Breast epithelium (tissue), 4 donors: Measurements from ENCODE around the gene MAMSTR. TPM values are rescaled to one million over a fixed set of nuclear protein-coding genes. Genes with fewer than 3 reads are reported as not detected.
"Not testable (repeated sequence)": the region's sequence is repeated elsewhere in the genome, so short reads cannot be mapped to it uniquely, and the experiment has no call there.

ENCODE experiments used
- DNase-seq, 2 donors: peaks; one replicate each; pipeline ENCODE4 v3.0.0-alpha.2; 2019; ENCODE audit warnings: low spot score in 2 of 2
- H3K27ac ChIP-seq, 2 donors: fragments of 200-600 bp; sonication (generic) in 1 of 2; one replicate each; pipeline ENCODE4 v1.5.1; 2016 to 2019; ENCODE audit warnings: mild to moderate bottlenecking in 1 of 2
- H3K27me3 ChIP-seq, 2 donors: fragments of 200-600 bp; sonication (generic) in 1 of 2; one replicate each; pipeline versions ENCODE4 v1.5.1 to v1.6.0; 2017 to 2019; ENCODE audit warnings: control low read depth in 1 of 2, mild to moderate bottlenecking in 1 of 2
- H3K36me3 ChIP-seq: fragments of 200-600 bp; one replicate; pipeline ENCODE4 v1.5.1; 2019
- H3K4me1 ChIP-seq, 2 donors: fragments of 200-600 bp; sonication (generic); one replicate each; pipeline ENCODE4 v1.5.1; 2016 to 2019; ENCODE audit warnings: control low read depth in 1 of 2
- H3K4me3 ChIP-seq, 3 donors: fragments of 200-600 bp; sonication (generic); 1 replicate in 2 of 3; 2 replicates in 1 of 3; pipeline ENCODE4 v1.5.1; 2016 to 2019; ENCODE audit warnings: mild to moderate bottlenecking in 3 of 3, moderate library complexity in 2 of 3
- H3K9me3 ChIP-seq, 2 donors: fragments of 200-600 bp; sonication (generic) in 1 of 2; one replicate each; pipeline ENCODE4 v1.5.1; 2016 to 2019; ENCODE audit warnings: control low read depth in 1 of 2
- POLR2A ChIP-seq: fragments of 450-650 bp; IDR thresholded peaks from one replicate; pipeline ENCODE4 v1.6.1; 2016; ENCODE audit warnings: antibody characterized with exemption, mild to moderate bottlenecking, moderate library complexity
- POLR2AphosphoS5 ChIP-seq, 3 donors: sonication (generic); formaldehyde crosslinking; IDR thresholded peaks; one replicate each; pipeline ENCODE4 v1.6.1; 2017; ENCODE audit warnings: antibody characterized with exemption in 3 of 3
- intact Hi-C: fragments of 100-400 bp; cut with DNase I; formaldehyde crosslinking; loops from one replicate; pipeline ENCODE4 v1.15.1; 2023; ENCODE audit warnings: low total_unique reads
- total RNA-seq, 3 donors: library from RNA; depleted of rRNA; stranded (reverse); fragments of >200 nt; gene quantifications; one replicate each; pipeline ENCODE4 v1.1.0, GENCODE V29; 2016
- TF ChIP-seq, protein P1 (sequence below), 3 donors: fragments of 450-650 bp; IDR thresholded peaks; one replicate each; pipeline ENCODE4 v1.5.1; 2016 to 2017; ENCODE audit warnings: antibody characterized with exemption in 3 of 3, mild to moderate bottlenecking in 3 of 3, moderate library complexity in 3 of 3

Gene MAMSTR
- total RNA-seq, 3 donors from 2014 or later, result 0.32 to 1.9 (median 1.3) TPM

DNA sequence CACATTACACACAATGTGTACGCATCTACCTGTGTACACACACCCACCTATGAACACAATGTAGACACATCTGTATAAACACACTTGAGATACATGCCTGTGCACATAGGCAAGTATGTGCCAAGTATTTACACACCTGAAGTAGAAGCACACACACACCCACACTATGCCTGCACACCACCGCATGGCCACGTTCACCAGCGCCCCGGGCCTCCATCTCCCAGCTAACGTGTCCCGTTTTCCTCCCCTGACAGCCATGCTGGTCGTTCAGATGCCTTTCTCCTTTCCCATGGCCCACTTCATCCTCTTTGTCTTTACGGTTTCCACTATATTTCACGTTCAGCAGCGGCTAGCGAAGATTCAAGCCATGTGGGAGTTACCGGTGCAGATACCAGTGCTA is 16.8 kb downstream of the MAMSTR start:
- Histone ChIP-seq H3K27me3 (no peaks in the 10 kb centered on the region), H3K4me1 (no peaks in the 10 kb centered on the region), H3K36me3 (no peaks in the 10 kb centered on the region), H3K27ac (no peak overlapping the region), H3K9me3 (no peaks in the 10 kb centered on the region), H3K4me3 (no peak overlapping the region)
- intact Hi-C loops, result no loop called here
- DNase-seq, result no peak
- no peak for TF ChIP-seq POLR2AphosphoS5 (IDR thresholded peaks at IDR 0.05)
- TF ChIP-seq, protein P1, sequence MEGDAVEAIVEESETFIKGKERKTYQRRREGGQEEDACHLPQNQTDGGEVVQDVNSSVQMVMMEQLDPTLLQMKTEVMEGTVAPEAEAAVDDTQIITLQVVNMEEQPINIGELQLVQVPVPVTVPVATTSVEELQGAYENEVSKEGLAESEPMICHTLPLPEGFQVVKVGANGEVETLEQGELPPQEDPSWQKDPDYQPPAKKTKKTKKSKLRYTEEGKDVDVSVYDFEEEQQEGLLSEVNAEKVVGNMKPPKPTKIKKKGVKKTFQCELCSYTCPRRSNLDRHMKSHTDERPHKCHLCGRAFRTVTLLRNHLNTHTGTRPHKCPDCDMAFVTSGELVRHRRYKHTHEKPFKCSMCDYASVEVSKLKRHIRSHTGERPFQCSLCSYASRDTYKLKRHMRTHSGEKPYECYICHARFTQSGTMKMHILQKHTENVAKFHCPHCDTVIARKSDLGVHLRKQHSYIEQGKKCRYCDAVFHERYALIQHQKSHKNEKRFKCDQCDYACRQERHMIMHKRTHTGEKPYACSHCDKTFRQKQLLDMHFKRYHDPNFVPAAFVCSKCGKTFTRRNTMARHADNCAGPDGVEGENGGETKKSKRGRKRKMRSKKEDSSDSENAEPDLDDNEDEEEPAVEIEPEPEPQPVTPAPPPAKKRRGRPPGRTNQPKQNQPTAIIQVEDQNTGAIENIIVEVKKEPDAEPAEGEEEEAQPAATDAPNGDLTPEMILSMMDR (IDR thresholded peaks at IDR 0.05), result no peak
- TF ChIP-seq POLR2A, result no peak

DNA sequence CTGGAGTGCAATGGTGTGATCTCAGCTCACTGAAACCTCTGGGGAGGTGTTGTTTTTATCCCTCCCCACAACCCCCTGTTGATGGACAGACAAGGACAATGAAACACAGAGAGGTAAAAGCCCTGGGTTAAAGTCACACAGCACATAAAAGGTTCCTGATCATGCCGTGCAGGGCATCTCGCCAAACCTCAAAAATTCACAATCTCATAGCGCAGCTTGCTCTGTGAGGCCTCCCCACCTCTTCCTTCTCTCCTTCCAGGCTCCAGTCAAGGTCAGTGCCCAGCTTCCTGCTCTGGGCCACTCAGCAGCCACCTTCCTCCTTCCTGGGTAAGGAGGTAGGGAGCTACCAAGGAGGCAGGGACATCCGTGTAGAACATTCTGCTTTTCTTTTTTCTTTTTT is 21.5 kb downstream of the MAMSTR start:
- Histone ChIP-seq H3K4me1 (no peaks in the 10 kb centered on the region), H3K9me3 (no peaks in the 10 kb centered on the region), H3K4me3 (no peak overlapping the region), H3K27ac (peak overlapping the region in 1 of 2 donors; percentile 19), H3K36me3 (no peaks in the 10 kb centered on the region), H3K27me3 (no peaks in the 10 kb centered on the region)
- TF ChIP-seq, protein P1 (IDR thresholded peaks at IDR 0.05), result no peak
- TF ChIP-seq POLR2A (no peak), POLR2AphosphoS5 (IDR thresholded peaks at IDR 0.05) (no peak)
- intact Hi-C loops, result no loop called here
- DNase-seq, result no peak

DNA sequence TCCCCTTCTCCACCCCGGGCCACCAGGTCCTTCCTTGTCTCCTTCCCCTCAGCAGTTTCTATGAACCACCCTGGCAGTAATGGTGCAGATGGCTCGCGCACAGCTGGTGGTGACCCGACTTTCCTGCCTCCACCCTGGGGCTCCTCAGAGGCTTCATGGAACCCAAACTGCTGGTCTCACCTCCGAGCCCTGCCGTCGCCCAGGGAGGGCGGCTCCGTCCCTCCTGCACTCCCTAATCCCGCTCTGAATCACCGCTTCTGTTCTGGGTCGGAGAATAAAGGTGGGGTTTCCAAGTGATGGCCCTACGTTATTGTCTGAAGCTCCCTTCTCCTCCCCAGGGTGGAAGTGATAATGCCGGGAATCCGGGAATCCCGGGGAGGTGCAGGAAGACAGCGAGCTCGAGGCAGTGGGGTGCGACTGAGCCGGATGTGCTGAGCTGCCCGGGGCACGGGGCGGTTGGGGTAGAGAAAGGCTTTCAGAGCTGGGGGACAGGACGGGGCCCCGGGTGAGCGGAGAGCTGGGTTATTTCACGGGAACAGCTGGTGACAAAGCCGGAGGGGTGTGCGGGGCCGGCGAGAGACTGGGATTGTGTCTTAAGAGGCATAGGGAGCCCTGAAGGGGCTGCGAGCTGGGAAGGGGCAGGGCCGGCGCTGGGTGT is 23.0 kb downstream of the MAMSTR start:
- no peak for DNase-seq
- intact Hi-C loops, result no loop called here
- Histone ChIP-seq H3K27me3 (no peaks in the 10 kb centered on the region), H3K4me3 (peak overlapping the region; percentile 10 to 60 (median 44)), H3K9me3 (no peaks in the 10 kb centered on the region), H3K27ac (peak overlapping the region; percentile 72 to 75), H3K36me3 (no peaks in the 10 kb centered on the region), H3K4me1 (no peaks in the 10 kb centered on the region)
- TF ChIP-seq, protein P1 (IDR thresholded peaks at IDR 0.05), result no peak
- no peak for TF ChIP-seq POLR2A
- TF ChIP-seq POLR2AphosphoS5 (IDR thresholded peaks at IDR 0.05), result no peak

GRCh38 chr19:48695743-48696352 is 23.7 kb downstream of the MAMSTR start, which contains the start of gene FUT2:
TSS of gene FUT2 (plus strand) at chr19:48695971. CDS start at chr19:48702957, 6,986 bp downstream.
- H3K27ac ChIP-seq, result peak within 1 kb of the TSS; percentile 72 to 75
- intact Hi-C loops, result loop anchor here (2.0 kb wide), 1 partner anchor 73 kb away; no protein-coding TSS in a partner anchor

DNA sequence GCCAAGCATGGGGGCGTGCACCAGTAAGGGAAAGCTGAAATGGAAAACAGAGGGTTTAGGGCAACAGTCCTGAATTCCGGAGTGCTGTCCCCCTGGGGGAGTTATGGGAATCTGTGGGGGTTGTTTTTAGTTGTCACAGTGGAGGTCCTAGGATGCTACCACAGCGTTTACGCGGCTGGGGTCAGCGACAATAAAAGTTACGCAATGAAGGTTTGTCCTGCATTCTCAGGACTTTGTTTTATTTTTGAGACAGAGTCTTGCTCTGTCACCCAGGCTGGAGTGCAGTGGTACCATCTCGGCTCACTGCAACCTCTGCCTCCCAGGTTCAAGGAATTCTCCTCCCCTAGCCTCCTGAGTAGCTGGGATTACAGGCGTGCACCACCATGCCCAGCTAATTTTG is 25.9 kb downstream of the MAMSTR start:
- not testable (repeated sequence) for DNase-seq, H3K27ac ChIP-seq, H3K36me3 ChIP-seq, H3K4me1 ChIP-seq, H3K27me3 ChIP-seq, H3K9me3 ChIP-seq, H3K4me3 ChIP-seq
- intact Hi-C loops, result loop anchor here (2.0 kb wide), 1 partner anchor 71 kb away; no protein-coding TSS in a partner anchor

More at GRCh38 chr19:48695743-48696352, 23.7 kb downstream of the MAMSTR start, which contains the start of gene FUT2:
- no peaks in the 10 kb centered on the region for H3K27me3 ChIP-seq
- H3K4me1 ChIP-seq, result no peaks in the 10 kb centered on the region
- H3K4me3 ChIP-seq, result peak within 1 kb of the TSS; percentile 10 to 60 (median 44)
- TF ChIP-seq, protein P1 (IDR thresholded peaks at IDR 0.05), result no peak
- TF ChIP-seq POLR2AphosphoS5 (IDR thresholded peaks at IDR 0.05) (no peak), POLR2A (no peak)
- no peaks in the 10 kb centered on the region for H3K9me3 ChIP-seq
- no peaks in the 10 kb centered on the region for H3K36me3 ChIP-seq
- no peak for DNase-seq
